Stimulated activated CD4-positive, alpha-beta T cell treated with anti-CD3 and anti-CD28 coated beads, TNF-alpha, amount 100 ng/mL, for 1 hour (primary cell): ENCODE measurements around the gene GNG12.
"Not testable (repeated sequence)": the region's sequence is repeated elsewhere in the genome, so short reads cannot be mapped to it uniquely, and the experiment has no call there.

Experiments
- DNase-seq, 3 donors: peaks; one replicate each; pipeline ENCODE4 v3.0.0-alpha.2; 2020; ENCODE audit warnings: low read depth in 3 of 3, low spot score in 1 of 3

Gene GNG12

GRCh38 chr1:67662884-67663283, 170.4 kb downstream of the GNG12 start:
- DNase-seq = no peak

GRCh38 chr1:67659229-67659628, 174.0 kb downstream of the GNG12 start:
- DNase-seq = no peak

- not testable (repeated sequence) for DNase-seq
These were observed 176.1 kb downstream of the GNG12 start for GRCh38 chr1:67657152-67657551.

GRCh38 chr1:67655581-67655980, 177.7 kb downstream of the GNG12 start:
- DNase-seq = no peak

- DNase-seq = no peak
These were observed 180.0 kb downstream of the GNG12 start for GRCh38 chr1:67653304-67653703.

GRCh38 chr1:67652800-67653199, 180.5 kb downstream of the GNG12 start:
- DNase-seq = no peak
